ENCODE measurements around the gene TRAPPC6A.

TRAPPC6A gene

DNA sequence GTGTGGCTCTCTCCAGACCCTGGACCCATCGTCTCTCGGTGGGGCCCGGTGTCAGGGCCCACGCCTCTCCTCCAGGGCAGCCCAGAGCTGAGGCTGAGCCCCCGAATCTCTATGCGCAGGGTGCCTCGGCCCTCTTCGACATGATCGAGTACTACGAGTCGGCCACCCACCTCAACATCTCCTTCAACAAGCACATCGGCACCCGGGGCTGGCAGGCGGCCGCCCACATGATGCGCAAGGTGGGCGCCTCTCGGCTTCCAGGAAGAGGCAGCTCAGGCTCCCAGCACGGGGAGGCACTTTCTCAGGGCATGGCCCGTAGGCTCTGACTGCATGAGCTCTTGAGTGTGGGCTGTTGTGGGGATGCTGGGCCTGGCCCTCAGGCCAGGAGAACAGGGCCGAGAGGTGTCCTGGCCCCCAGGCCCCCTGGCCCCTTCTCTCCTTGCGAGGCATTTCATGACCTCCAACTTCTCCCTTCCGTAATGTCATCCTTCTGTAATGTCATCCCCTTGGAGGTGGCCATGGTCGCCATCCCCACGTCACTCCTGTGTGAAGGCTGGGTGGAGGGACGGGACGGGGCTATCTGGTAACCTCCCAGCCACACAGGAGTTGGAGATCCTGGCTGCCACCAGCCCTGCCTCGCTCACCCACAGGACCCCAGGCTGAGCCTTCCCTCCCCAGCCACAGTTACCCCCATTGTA lies 36.7 kb downstream of the TRAPPC6A start:
- H3K4me3 ChIP-seq (replicated peaks; ENCODE audit: low read depth, low read length), result no peak overlapping the region
- no peak for DNase-seq (ENCODE audit: low read depth)
- TF ChIP-seq CTCF (IDR thresholded peaks at IDR 0.05; ENCODE audit: low read length, missing control alignments), result no peak

DNA sequence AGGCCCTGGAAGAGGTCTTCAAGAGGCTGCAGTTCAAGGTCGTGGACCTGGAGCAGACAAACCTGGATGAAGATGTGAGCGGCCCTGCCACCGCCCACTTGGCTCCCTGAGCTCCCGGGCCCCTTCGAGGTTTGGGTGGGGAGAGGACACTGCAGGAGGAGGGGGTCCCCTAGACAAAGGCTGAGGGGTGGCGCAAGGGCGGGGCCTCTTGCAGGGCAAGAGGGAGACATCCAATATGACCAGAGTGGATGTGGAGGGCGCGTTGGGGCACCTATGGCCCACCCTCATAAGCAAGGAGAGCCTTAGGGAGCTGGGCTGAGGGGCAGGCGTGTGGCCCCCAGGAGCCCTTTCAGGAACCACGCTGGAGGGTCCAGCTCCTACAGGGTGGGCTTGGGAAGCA lies 37.5 kb downstream of the TRAPPC6A start:
- TF ChIP-seq CTCF (IDR thresholded peaks at IDR 0.05; ENCODE audit: low read length, missing control alignments), result no peak
- no peak overlapping the region for H3K4me3 ChIP-seq (replicated peaks; ENCODE audit: low read depth, low read length)
- no peak for DNase-seq (ENCODE audit: low read depth)

- no peak for DNase-seq (ENCODE audit: low read depth)
- no peak for TF ChIP-seq CTCF (IDR thresholded peaks at IDR 0.05; ENCODE audit: low read length, missing control alignments)
- no peak overlapping the region for H3K4me3 ChIP-seq (replicated peaks; ENCODE audit: low read depth, low read length)
These were observed 37.9 kb downstream of the TRAPPC6A start for GRCh38 chr19:45140144-45140503.

GRCh38 chr19:45139286-45140143 lies 38.5 kb downstream of the TRAPPC6A start:
- DNase-seq (ENCODE audit: low read depth), result no peak
- no peak overlapping the region for H3K4me3 ChIP-seq (replicated peaks; ENCODE audit: low read depth, low read length)
- no peak for TF ChIP-seq CTCF (IDR thresholded peaks at IDR 0.05; ENCODE audit: low read length, missing control alignments)

DNA sequence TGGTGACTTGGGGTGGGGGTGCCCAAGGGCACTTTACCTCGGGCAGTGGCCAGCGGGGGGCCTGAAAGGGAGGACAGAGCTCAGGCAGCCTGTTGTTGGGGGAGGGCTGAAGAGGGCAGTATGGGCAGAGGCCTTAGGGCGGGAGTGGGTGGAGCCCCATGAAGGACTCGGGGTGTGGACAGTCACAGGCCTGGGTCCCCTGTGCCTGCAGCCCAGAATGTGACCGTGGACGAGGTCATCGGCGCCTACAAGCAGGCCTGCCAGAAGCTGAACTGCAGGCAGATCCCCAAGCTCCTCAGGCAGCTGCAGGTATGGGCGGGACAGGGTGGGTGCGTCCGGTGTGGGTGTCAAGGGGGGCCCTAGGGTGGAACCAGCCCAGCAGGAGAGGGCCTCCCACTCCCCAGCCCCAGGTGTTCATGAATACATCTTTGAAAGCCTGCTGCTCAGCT lies 39.7 kb downstream of the TRAPPC6A start:
- no peak for DNase-seq (ENCODE audit: low read depth)
- no peak overlapping the region for H3K4me3 ChIP-seq (replicated peaks; ENCODE audit: low read depth, low read length)
- TF ChIP-seq CTCF (IDR thresholded peaks at IDR 0.05; ENCODE audit: low read length, missing control alignments), result no peak

DNA sequence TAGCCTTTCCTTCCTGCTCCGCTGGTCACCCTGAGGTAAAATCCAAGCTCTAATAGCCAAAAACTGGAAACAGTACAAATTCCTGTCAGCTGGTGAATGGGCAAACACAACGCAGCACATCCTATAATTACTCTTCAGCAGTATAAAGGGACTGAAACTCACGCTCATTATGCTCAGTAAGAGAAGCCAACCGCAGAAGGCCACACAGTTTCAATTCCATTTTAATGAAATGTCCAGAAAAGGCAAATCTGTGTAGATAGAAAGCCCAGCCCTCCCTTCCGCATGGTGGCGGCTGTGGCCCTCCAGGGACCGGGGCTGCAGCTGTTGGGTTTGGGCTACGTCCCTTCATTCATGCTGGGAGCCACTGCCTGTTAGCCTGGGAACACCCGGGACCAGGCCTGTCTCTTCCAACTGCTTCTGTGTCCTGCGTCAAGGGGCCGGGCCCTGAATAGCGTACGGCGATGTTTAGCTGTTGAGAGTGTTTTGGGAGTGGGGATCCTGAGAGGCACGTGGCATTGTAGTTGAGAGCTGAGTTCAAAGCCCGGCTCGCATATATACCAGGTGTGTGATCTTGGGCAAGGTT lies 40.8 kb downstream of the TRAPPC6A start:
- no peak for TF ChIP-seq CTCF (IDR thresholded peaks at IDR 0.05; ENCODE audit: low read length, missing control alignments)
- DNase-seq (ENCODE audit: low read depth), result no peak
- no peak overlapping the region for H3K4me3 ChIP-seq (replicated peaks; ENCODE audit: low read depth, low read length)
